ENCODE measurements around the gene PACSIN2. TPM values are rescaled to one million over a fixed set of nuclear protein-coding genes. Genes with fewer than 3 reads are reported as not detected.
A peak's percentile ranks its signal among the peaks of the same experiment; 100 is the strongest.
"Not testable (repeated sequence)": the region's sequence is repeated elsewhere in the genome, so short reads cannot be mapped to it uniquely, and the experiment has no call there.

The PACSIN2 gene
- total RNA-seq, 1 donor from 2014 or later: 93.4 TPM

GRCh38 chr22:42924436-42924835, 90.5 kb downstream of the PACSIN2 start:
- Mint-ChIP-seq H3K4me1 (ENCODE audit: low read depth) (peaks cover 72% of the 10 kb centered on the region), H3K27ac (ENCODE audit: unreplicated experiment) (peak overlapping the region; percentile 66), H3K4me3 (ENCODE audit: unreplicated experiment) (no peak overlapping the region), H3K27me3 (ENCODE audit: low read depth) (no peaks in the 10 kb centered on the region), H3K36me3 (ENCODE audit: low read depth) (peaks cover 6% of the 10 kb centered on the region), H3K9me3 (ENCODE audit: low read depth) (no peaks in the 10 kb centered on the region)
- DNase-seq (ENCODE audit: low spot score): peak; percentile 82
- TF ChIP-seq CTCF (IDR thresholded peaks at IDR 0.05): no peak

DNA sequence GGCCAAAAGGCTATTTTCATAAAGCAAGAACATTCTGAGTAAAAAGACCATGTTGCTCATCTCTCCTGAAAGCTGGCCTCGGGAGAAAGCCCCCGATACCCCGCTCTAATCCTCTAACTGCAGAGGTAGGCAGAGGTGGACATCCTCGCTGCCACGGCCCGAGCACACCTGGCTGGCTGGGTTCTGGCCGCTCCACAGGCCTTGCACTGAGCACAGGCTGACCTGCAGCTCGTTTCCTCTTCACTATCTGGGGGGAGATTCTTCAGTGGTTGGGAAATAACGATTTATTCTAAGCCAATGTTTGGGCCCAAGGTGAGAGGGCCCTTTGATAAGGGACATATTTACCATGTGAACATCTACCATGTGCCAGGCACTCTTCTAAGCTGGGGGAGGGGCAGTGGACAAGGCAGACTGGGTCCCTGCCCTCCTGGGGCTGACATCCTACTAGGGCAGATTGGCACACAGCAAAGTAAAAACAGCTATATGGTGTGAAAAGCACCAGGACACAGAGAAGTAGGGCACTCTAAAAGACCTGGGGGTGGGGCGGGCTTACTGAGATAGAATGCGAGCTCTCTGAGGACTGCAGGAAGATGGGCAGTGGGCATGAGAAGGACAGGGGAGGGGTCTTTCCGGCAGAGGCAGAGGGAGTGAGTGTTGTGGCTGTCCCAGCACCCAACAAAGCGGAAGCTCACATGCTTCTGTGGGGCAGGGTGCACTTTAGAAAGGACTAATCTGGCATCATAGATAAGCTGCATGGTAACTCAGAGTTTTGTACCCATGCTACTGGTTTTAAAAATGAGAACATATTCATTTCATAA, 92.4 kb downstream of the PACSIN2 start:
- peak overlapping the region; percentile 96 for H3K27ac Mint-ChIP-seq (ENCODE audit: unreplicated experiment)

DNA sequence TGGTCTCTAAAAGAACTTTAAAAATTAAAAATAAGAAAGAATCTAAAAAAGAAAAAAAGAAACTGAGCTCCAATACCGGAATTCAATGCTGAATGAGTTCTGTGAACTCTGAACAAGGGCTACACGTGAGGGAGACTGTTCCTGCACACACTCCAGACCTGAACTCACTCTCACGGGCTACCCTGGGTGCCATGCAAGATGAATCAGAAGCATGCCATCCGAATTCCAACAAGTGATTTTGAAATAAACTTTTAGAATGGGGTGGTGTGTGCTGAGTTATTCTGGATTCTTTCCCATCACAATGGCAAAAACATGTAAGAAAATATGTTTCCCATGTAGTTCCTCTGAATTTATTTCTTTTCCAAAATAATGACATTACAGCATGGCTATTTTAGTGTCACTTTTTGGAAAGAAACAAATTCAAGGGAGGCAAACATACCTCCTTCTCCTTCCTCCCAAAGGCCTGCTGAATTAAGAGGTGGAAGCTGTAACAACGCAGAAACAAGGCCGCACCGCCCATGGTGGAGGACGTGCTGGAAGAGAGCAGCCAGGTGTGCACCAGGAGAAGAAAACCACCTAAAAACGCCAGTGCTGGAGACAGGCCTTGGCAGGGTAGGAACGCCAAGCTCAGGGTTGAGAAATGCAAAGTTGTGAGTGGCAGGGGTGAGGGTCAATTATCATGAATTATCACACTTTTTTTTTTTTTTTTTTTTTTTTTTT, 94.7 kb downstream of the PACSIN2 start:
- H3K4me3 Mint-ChIP-seq (ENCODE audit: unreplicated experiment): peak overlapping the region; percentile 47
- no peak for TF ChIP-seq CTCF (IDR thresholded peaks at IDR 0.05)
- no peaks in the 10 kb centered on the region for H3K9me3 Mint-ChIP-seq (ENCODE audit: low read depth)
- no peaks in the 10 kb centered on the region for H3K36me3 Mint-ChIP-seq (ENCODE audit: low read depth)
- peaks cover 60% of the 10 kb centered on the region for H3K4me1 Mint-ChIP-seq (ENCODE audit: low read depth)
- no peaks in the 10 kb centered on the region for H3K27me3 Mint-ChIP-seq (ENCODE audit: low read depth)
- H3K27ac Mint-ChIP-seq (ENCODE audit: unreplicated experiment): peak overlapping the region; percentile 96
- DNase-seq (ENCODE audit: low spot score): peak; percentile 47

More for the DNA sequence above, 92.4 kb downstream of the PACSIN2 start:
- H3K4me1 Mint-ChIP-seq (ENCODE audit: low read depth): peaks cover 79% of the 10 kb centered on the region
- H3K4me3 Mint-ChIP-seq (ENCODE audit: unreplicated experiment): no peak overlapping the region
- no peaks in the 10 kb centered on the region for H3K9me3 Mint-ChIP-seq (ENCODE audit: low read depth)
- TF ChIP-seq CTCF (IDR thresholded peaks at IDR 0.05): no peak
- H3K36me3 Mint-ChIP-seq (ENCODE audit: low read depth): peaks cover 6% of the 10 kb centered on the region
- H3K27me3 Mint-ChIP-seq (ENCODE audit: low read depth): no peaks in the 10 kb centered on the region
- peak; percentile 40 for DNase-seq (ENCODE audit: low spot score)

DNA sequence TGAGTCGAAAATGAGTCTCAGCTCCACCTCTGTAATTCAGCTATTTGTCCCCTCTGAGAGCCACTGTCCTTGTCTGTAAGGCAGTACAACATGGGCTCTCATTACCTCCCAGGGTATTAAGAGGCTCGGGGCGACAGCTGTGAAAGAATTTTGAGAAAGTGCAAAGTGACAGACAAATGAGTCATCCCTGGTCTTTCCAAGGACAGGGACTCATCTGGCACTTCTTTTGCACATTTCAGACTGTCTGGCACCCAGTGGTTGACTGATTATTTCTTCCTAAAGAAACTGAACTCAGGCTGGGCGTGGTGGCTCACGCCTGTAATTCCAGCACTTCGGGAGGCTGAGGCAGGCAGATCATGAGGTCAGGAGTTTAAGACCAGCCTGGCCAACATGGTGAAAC, 95.8 kb downstream of the PACSIN2 start:
- no peaks in the 10 kb centered on the region for H3K36me3 Mint-ChIP-seq (ENCODE audit: low read depth)
- no peak for TF ChIP-seq CTCF (IDR thresholded peaks at IDR 0.05)
- peak overlapping the region; percentile 96 for H3K27ac Mint-ChIP-seq (ENCODE audit: unreplicated experiment)
- H3K4me1 Mint-ChIP-seq (ENCODE audit: low read depth): peaks cover 56% of the 10 kb centered on the region
- H3K9me3 Mint-ChIP-seq (ENCODE audit: low read depth): no peaks in the 10 kb centered on the region
- peak overlapping the region; percentile 49 for H3K4me3 Mint-ChIP-seq (ENCODE audit: unreplicated experiment)
- H3K27me3 Mint-ChIP-seq (ENCODE audit: low read depth): no peaks in the 10 kb centered on the region
- DNase-seq (ENCODE audit: low spot score): no peak

GRCh38 chr22:42918500-42918899, 96.4 kb downstream of the PACSIN2 start:
- Mint-ChIP-seq H3K36me3 (ENCODE audit: low read depth) (no peaks in the 10 kb centered on the region), H3K4me1 (ENCODE audit: low read depth) (peaks cover 53% of the 10 kb centered on the region), H3K27me3 (ENCODE audit: low read depth) (no peaks in the 10 kb centered on the region), H3K27ac (ENCODE audit: unreplicated experiment) (peak overlapping the region; percentile 96), H3K4me3 (ENCODE audit: unreplicated experiment) (no peak overlapping the region), H3K9me3 (ENCODE audit: low read depth) (no peaks in the 10 kb centered on the region)
- TF ChIP-seq CTCF (IDR thresholded peaks at IDR 0.05): no peak
- DNase-seq (ENCODE audit: low spot score): peak; percentile 32

GRCh38 chr22:42917358-42917757, 97.6 kb downstream of the PACSIN2 start:
- DNase-seq (ENCODE audit: low spot score); H3K27me3 Mint-ChIP-seq (ENCODE audit: low read depth); H3K36me3 Mint-ChIP-seq (ENCODE audit: low read depth); H3K9me3 Mint-ChIP-seq (ENCODE audit: low read depth); H3K4me3 Mint-ChIP-seq (ENCODE audit: unreplicated experiment); H3K27ac Mint-ChIP-seq (ENCODE audit: unreplicated experiment): not testable (repeated sequence)
- H3K4me1 Mint-ChIP-seq (ENCODE audit: low read depth): peaks cover 44% of the 10 kb centered on the region

Measured in chondrocyte (in vitro differentiated cells).